NT2/D1 (cell line): ENCODE measurements around the gene DOP1B.

Experiments
- YY1 ChIP-seq: IDR thresholded peaks from 2 replicates; pipeline ENCODE4 v1.6.1; 2011; ENCODE audit not compliant: insufficient read length, insufficient read depth
- ZNF274 ChIP-seq: IDR thresholded peaks from 2 replicates; pipeline ENCODE4 v1.6.1; 2011; ENCODE audit warnings: mild to moderate bottlenecking, low read depth, low read length

- TF ChIP-seq ZNF274: no peak
- no peak for TF ChIP-seq YY1
Observed at GRCh38 chr21:36178349-36178748, 21.7 kb downstream of the DOP1B start.
